ENCODE measurements around the gene ELK4. TPM values are rescaled to one million over a fixed set of nuclear protein-coding genes. Genes with fewer than 3 reads are reported as not detected.
A peak's percentile ranks its signal among the peaks of the same experiment; 100 is the strongest.

ELK4 gene
- total and polyA plus RNA-seq, 7 donors: 2.4 to 21.0 (median 18.6) TPM

GRCh38 chr1:205590457-205590768 lies 41.4 kb downstream of the ELK4 start:
- TF ChIP-seq, protein P1, sequence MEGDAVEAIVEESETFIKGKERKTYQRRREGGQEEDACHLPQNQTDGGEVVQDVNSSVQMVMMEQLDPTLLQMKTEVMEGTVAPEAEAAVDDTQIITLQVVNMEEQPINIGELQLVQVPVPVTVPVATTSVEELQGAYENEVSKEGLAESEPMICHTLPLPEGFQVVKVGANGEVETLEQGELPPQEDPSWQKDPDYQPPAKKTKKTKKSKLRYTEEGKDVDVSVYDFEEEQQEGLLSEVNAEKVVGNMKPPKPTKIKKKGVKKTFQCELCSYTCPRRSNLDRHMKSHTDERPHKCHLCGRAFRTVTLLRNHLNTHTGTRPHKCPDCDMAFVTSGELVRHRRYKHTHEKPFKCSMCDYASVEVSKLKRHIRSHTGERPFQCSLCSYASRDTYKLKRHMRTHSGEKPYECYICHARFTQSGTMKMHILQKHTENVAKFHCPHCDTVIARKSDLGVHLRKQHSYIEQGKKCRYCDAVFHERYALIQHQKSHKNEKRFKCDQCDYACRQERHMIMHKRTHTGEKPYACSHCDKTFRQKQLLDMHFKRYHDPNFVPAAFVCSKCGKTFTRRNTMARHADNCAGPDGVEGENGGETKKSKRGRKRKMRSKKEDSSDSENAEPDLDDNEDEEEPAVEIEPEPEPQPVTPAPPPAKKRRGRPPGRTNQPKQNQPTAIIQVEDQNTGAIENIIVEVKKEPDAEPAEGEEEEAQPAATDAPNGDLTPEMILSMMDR (IDR thresholded peaks at IDR 0.05): no peak
- TF ChIP-seq POLR2A (IDR thresholded peaks at IDR 0.05) (no peak), POLR2AphosphoS5 (IDR thresholded peaks at IDR 0.05) (no peak), EP300 (IDR thresholded peaks at IDR 0.05) (no peak)
- no peak for DNase-seq
- intact Hi-C loops (cut with DNase I): loop anchor here (5.0 kb wide), 1 partner anchor 117 kb away; no protein-coding TSS in a partner anchor
- Histone ChIP-seq H3K4me3 (no peak overlapping the region), H3K4me1 (peaks cover 0 to 11% (median 3%) of the 10 kb centered on the region in 4 donors), H3K9me3 (no peaks in the 10 kb centered on the region), H3K27me3 (no peaks in the 10 kb centered on the region), H3K27ac (no peak overlapping the region), H3K36me3 (no peaks in the 10 kb centered on the region)
- WGBS, 2 donors: 28 to 67% methylated on average over 5 of the region's 5 CpGs

GRCh38 chr1:205589618-205590456 lies 42.0 kb downstream of the ELK4 start:
- peaks cover 0 to 11% (median 3%) of the 10 kb centered on the region in 4 donors for H3K4me1 ChIP-seq
- 62 to 85% methylated on average over 7 of the region's 7 CpGs for WGBS, 2 donors

DNA sequence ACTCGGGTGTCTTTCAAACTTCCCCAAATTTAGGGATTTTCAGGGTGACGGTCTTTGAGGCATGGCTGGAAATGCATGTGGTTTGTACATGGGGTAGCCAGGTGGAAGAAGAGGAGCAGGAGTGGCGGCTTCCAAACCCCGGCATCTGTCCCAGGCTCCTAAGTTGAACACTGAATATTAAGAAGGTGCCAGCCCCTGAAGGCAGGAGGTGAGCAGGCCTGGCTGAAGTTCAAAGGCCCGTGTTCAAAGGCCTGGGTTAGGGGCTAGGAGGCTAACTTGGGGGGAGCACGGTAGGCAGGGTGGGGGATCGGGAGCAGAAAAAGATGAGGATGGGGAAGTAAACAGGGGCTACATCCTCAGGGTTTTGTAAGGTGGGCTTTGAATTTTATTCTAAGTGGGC lies 42.8 kb downstream of the ELK4 start:
- Histone ChIP-seq H3K9me3 (no peaks in the 10 kb centered on the region), H3K27ac (no peak overlapping the region), H3K4me3 (no peak overlapping the region), H3K36me3 (no peaks in the 10 kb centered on the region), H3K27me3 (peaks cover 0 to 3% (median 0%) of the 10 kb centered on the region in 3 donors), H3K4me1 (peaks cover 0 to 11% (median 3%) of the 10 kb centered on the region in 4 donors)
- WGBS, 2 donors: 88 to 90% methylated on average over 7 of the region's 7 CpGs
- no peak for DNase-seq
- TF ChIP-seq EP300 (IDR thresholded peaks at IDR 0.05) (no peak), POLR2A (IDR thresholded peaks at IDR 0.05) (no peak), POLR2AphosphoS5 (IDR thresholded peaks at IDR 0.05) (no peak)
- TF ChIP-seq, protein P1 (IDR thresholded peaks at IDR 0.05): no peak
- intact Hi-C loops (cut with DNase I): no loop called here

More at GRCh38 chr1:205589618-205590456, 42.0 kb downstream of the ELK4 start:
- peak; percentile 34 for DNase-seq
- no peaks in the 10 kb centered on the region for H3K36me3 ChIP-seq
- intact Hi-C loops (cut with DNase I): loop anchor here (5.0 kb wide), 1 partner anchor 117 kb away; no protein-coding TSS in a partner anchor
- no peaks in the 10 kb centered on the region for H3K9me3 ChIP-seq
- H3K27me3 ChIP-seq: peaks cover 0 to under 1% (median 0%) of the 10 kb centered on the region in 3 donors
- H3K27ac ChIP-seq: no peak overlapping the region
- H3K4me3 ChIP-seq: no peak overlapping the region
- TF ChIP-seq POLR2AphosphoS5 (IDR thresholded peaks at IDR 0.05) (no peak), EP300 (IDR thresholded peaks at IDR 0.05) (no peak), POLR2A (IDR thresholded peaks at IDR 0.05) (no peak)
- TF ChIP-seq, protein P1 (IDR thresholded peaks at IDR 0.05): no peak

DNA sequence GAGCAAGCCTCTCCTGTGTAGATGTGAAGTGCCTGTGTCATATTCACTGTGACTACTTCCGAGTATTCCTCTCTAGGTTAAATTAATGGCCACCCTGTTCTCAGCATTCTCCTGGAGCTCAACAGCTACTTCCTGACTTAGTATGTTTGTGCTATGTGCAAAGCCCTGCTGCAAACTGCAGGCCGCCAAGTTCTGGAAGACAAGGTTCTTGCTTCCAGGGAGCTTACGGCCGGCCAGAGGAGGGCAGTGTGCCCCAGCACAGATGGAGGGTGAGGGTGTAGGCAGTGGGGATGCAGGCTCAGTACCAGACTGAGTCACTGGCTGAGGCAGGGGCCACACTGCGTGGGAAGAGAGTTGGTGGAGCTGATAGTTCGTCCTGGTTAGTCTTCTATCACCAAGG lies 43.2 kb downstream of the ELK4 start:
- peak; percentile 61 for DNase-seq
- Histone ChIP-seq H3K4me3 (no peak overlapping the region), H3K27ac (no peak overlapping the region), H3K4me1 (peaks cover 0 to 11% (median 3%) of the 10 kb centered on the region in 4 donors), H3K9me3 (no peaks in the 10 kb centered on the region), H3K36me3 (no peaks in the 10 kb centered on the region), H3K27me3 (peaks cover 0 to 3% (median 0%) of the 10 kb centered on the region in 3 donors)
- WGBS, 2 donors: 33 to 52% methylated on average over 6 of the region's 6 CpGs
- intact Hi-C loops (cut with DNase I): no loop called here
- TF ChIP-seq POLR2AphosphoS5 (IDR thresholded peaks at IDR 0.05): no peak
- TF ChIP-seq POLR2A (IDR thresholded peaks at IDR 0.05): no peak
- no peak for TF ChIP-seq EP300 (IDR thresholded peaks at IDR 0.05)
- TF ChIP-seq, protein P1 (IDR thresholded peaks at IDR 0.05): no peak

Measured in sigmoid colon (tissue), 7 donors.